H1 (cell line): Measurements from ENCODE around the gene LIPG. TPM values are rescaled to one million over a fixed set of nuclear protein-coding genes. Genes with fewer than 3 reads are reported as not detected.

Source experiments
- CTCF ChIA-PET: fragments of 300-600 bp; sonication (Branson Sonifier 250); formaldehyde crosslinking; loops from one replicate; lab custom pipeline; 2021; ENCODE audit not compliant: partially characterized antibody; lab: Charles Lee
- POLR2A ChIA-PET: fragments of 300-600 bp; sonication (Branson Sonifier 250); formaldehyde crosslinking; loops from one replicate; lab custom pipeline; 2021; ENCODE audit warnings: inconsistent platforms; ENCODE audit not compliant: partially characterized antibody; lab: Charles Lee
- DNase-seq, 2 experiments: peaks; one replicate each; pipeline versions ENCODE4 v3.0.0 to v3.0.0-alpha.2; 2010 to 2022; ENCODE audit warnings: low spot score in 2 of 2, low read depth in 1 of 2, mixed read lengths in 1 of 2
- FAIRE-seq: peaks from 2 replicates; lab custom pipeline; 2011; peaks lifted over from hg19 to GRCh38; lab: Jason Lieb, UNC
- H2AFZ ChIP-seq: 2 replicates; pipeline ENCODE4 v1.8.1; 2012; ENCODE audit warnings: low read length, inconsistent platforms
- H2AK5ac ChIP-seq: 2 replicates; pipeline ENCODE4 v1.6.1; 2013; ENCODE audit warnings: low read depth, low read length
- H2BK120ac ChIP-seq: replicated peaks from 2 replicates; pipeline ENCODE3; 2013; ENCODE audit warnings: low read depth, low read length, inconsistent platforms
- H2BK12ac ChIP-seq: 2 replicates; pipeline ENCODE4 v1.6.1; 2013; ENCODE audit warnings: low read depth, low read length
- H2BK15ac ChIP-seq: 2 replicates; pipeline ENCODE4 v1.6.1; 2013; ENCODE audit warnings: low read length
- H2BK20ac ChIP-seq: 2 replicates; pipeline ENCODE4 v1.6.1; 2013; ENCODE audit warnings: low read length
- H2BK5ac ChIP-seq: 2 replicates; pipeline ENCODE4 v1.6.1; 2013; ENCODE audit warnings: low read depth, low read length
- H3K14ac ChIP-seq: 2 replicates; pipeline ENCODE4 v1.6.1; 2013; ENCODE audit warnings: inconsistent platforms; ENCODE audit not compliant: insufficient read length
- H3K18ac ChIP-seq: 2 replicates; pipeline ENCODE4 v1.6.1; 2013; ENCODE audit warnings: low read length; ENCODE audit errors: extremely low read depth
- H3K23ac ChIP-seq: 2 replicates; pipeline ENCODE4 v1.6.1; 2013; ENCODE audit warnings: inconsistent platforms; ENCODE audit not compliant: insufficient read length
- H3K23me2 ChIP-seq: 2 replicates; pipeline ENCODE4 v1.6.1; 2013; ENCODE audit warnings: low read depth, low read length
- H3K27ac ChIP-seq: 2 replicates; pipeline ENCODE4 v1.6.1; 2011; ENCODE audit warnings: low read depth, low read length, inconsistent platforms
- H3K27me3 ChIP-seq, 4 experiments: replicated peaks in 1 of 4; 1 replicate in 1 of 4; 2 replicates in 3 of 4; pipeline versions ENCODE4 v1.6.1 to v1.8.1; 2011 to 2013; ENCODE audit warnings: low read length in 3 of 4, mild to moderate bottlenecking in 3 of 4, inconsistent platforms in 2 of 4, mixed read lengths in 2 of 4, moderate library complexity in 1 of 4; ENCODE audit not compliant: control insufficient read depth in 3 of 4, insufficient read depth in 3 of 4; ENCODE audit errors: extremely low read depth in 1 of 4
- H3K36me3 ChIP-seq, 4 experiments: 2 replicates each; pipeline versions ENCODE4 v1.6.1 to v1.8.1; 2011 to 2013; ENCODE audit warnings: mild to moderate bottlenecking in 4 of 4, low read length in 3 of 4, moderate library complexity in 2 of 4, control low read depth in 1 of 4, inconsistent platforms in 1 of 4; ENCODE audit not compliant: insufficient read depth in 4 of 4, control insufficient read depth in 2 of 4
- H3K4ac ChIP-seq: replicated peaks from 2 replicates; pipeline ENCODE3; 2013; ENCODE audit warnings: low read length, low read depth, mixed read lengths, inconsistent platforms; ENCODE audit not compliant: insufficient read length
- H3K4me1 ChIP-seq, 4 experiments: replicated peaks in 1 of 4; 1 replicate in 1 of 4; 2 replicates in 3 of 4; pipeline versions ENCODE4 v1.6.1 to v1.8.1; 2011 to 2013; ENCODE audit warnings: low read length in 3 of 4, inconsistent platforms in 2 of 4, mixed read lengths in 1 of 4; ENCODE audit not compliant: insufficient read depth in 4 of 4, control insufficient read depth in 3 of 4
- H3K4me2 ChIP-seq, 2 experiments: 2 replicates each; pipeline versions ENCODE4 v1.6.1 to v1.8.1; 2011 to 2013; ENCODE audit warnings: low read depth in 2 of 2, low read length in 2 of 2, control low read depth in 1 of 2, inconsistent platforms in 1 of 2, mild to moderate bottlenecking in 1 of 2; ENCODE audit not compliant: insufficient read depth in 1 of 2
- H3K4me3 ChIP-seq, 4 experiments: fragments of 200-600, 300-600 bp in 1 of 4; sonication (generic), shearing (Covaris generic), sonication (Bioruptor Twin) in 1 of 4; 2 replicates each; pipeline versions ENCODE4 v1.5.1 to v1.8.1; 2011 to 2016; ENCODE audit warnings: low read length in 4 of 4, low read depth in 3 of 4, control low read depth in 2 of 4, inconsistent platforms in 2 of 4, mild to moderate bottlenecking in 2 of 4, mixed read lengths in 1 of 4, moderate library complexity in 1 of 4; ENCODE audit not compliant: insufficient read depth in 2 of 4; ENCODE audit errors: extremely low read depth in 1 of 4
- H3K56ac ChIP-seq: replicated peaks from 2 replicates; pipeline ENCODE3; 2013; ENCODE audit warnings: low read depth, mild to moderate bottlenecking, mixed read lengths, low read length, inconsistent platforms; ENCODE audit not compliant: insufficient read length
- H3K79me1 ChIP-seq: 2 replicates; pipeline ENCODE4 v1.6.1; 2013; ENCODE audit warnings: low read depth, low read length, control low read depth
- H3K79me2 ChIP-seq, 2 experiments: 2 replicates each; pipeline versions ENCODE4 v1.6.1 to v1.8.1; 2012 to 2013; ENCODE audit warnings: low read length in 2 of 2, mild to moderate bottlenecking in 2 of 2, inconsistent platforms in 1 of 2; ENCODE audit not compliant: insufficient read depth in 2 of 2, control insufficient read depth in 1 of 2
- H3K9ac ChIP-seq, 4 experiments: replicated peaks in 1 of 4; 1 replicate in 1 of 4; 2 replicates in 3 of 4; pipeline versions ENCODE4 v1.6.1 to v1.8.1; 2011 to 2013; ENCODE audit warnings: low read depth in 3 of 4, low read length in 3 of 4, control low read depth in 2 of 4, mild to moderate bottlenecking in 2 of 4, moderate library complexity in 2 of 4, inconsistent platforms in 1 of 4; ENCODE audit errors: extremely low read depth in 1 of 4
- H3K9me3 ChIP-seq, 2 experiments: 2 replicates each; pipeline versions ENCODE4 v1.6.1 to v1.8.1; 2012 to 2013; ENCODE audit warnings: mild to moderate bottlenecking in 2 of 2, moderate library complexity in 2 of 2, control low read depth in 1 of 2, inconsistent platforms in 1 of 2, low read depth in 1 of 2, low read length in 1 of 2, mixed read lengths in 1 of 2; ENCODE audit not compliant: insufficient read depth in 2 of 2
- H4K20me1 ChIP-seq, 2 experiments: replicated peaks in 1 of 2; 2 replicates each; pipeline versions ENCODE3 to v1.8.1; 2011 to 2013; ENCODE audit warnings: inconsistent platforms in 2 of 2, low read length in 2 of 2, mild to moderate bottlenecking in 1 of 2; ENCODE audit not compliant: insufficient read depth in 2 of 2, control insufficient read depth in 1 of 2
- H4K5ac ChIP-seq: 2 replicates; pipeline ENCODE4 v1.6.1; 2013; ENCODE audit warnings: low read length, low read depth, mixed read lengths, inconsistent platforms; ENCODE audit not compliant: insufficient read length
- H4K8ac ChIP-seq: 2 replicates; pipeline ENCODE4 v1.8.0; 2013; ENCODE audit warnings: mild to moderate bottlenecking, moderate library complexity, low read length, inconsistent platforms; ENCODE audit not compliant: insufficient read depth; ENCODE audit errors: extremely low read depth
- H4K91ac ChIP-seq: replicated peaks from 2 replicates; pipeline ENCODE3; 2013; ENCODE audit warnings: low read length, mixed read lengths, inconsistent platforms; ENCODE audit not compliant: insufficient read length
- CBX8 ChIP-seq: fragments of 300-800, 300-1000 bp; sonication (generic); IDR thresholded peaks from 2 replicates; pipeline ENCODE4 v1.7.1; 2016; ENCODE audit warnings: low read depth, low read length, borderline replicate concordance
- EP300 ChIP-seq, 2 experiments: IDR thresholded peaks; 1 replicate in 1 of 2; 2 replicates in 1 of 2; pipeline ENCODE4 v1.6.1; 2011 to 2012; ENCODE audit warnings: low read depth in 2 of 2, low read length in 2 of 2, mild to moderate bottlenecking in 2 of 2, borderline replicate concordance in 1 of 2, inconsistent platforms in 1 of 2, moderate library complexity in 1 of 2
- HDAC2 ChIP-seq, 2 experiments: fragments of 300-600 bp in 1 of 2; sonication (generic) in 1 of 2; IDR thresholded peaks; 2 replicates each; pipeline ENCODE4 v1.6.1; 2011 to 2012; ENCODE audit warnings: low read depth in 2 of 2, low read length in 2 of 2, mild to moderate bottlenecking in 2 of 2, moderate library complexity in 2 of 2, borderline replicate concordance in 1 of 2, inconsistent platforms in 1 of 2
- PHF8 ChIP-seq: fragments of 200-600 bp; sonication (generic); conservative IDR thresholded peaks from 2 replicates; pipeline ENCODE4 v1.7.1; 2012; ENCODE audit warnings: low read depth, mild to moderate bottlenecking, inconsistent platforms, low read length, moderate library complexity
- POLR2A ChIP-seq, 2 experiments: IDR thresholded peaks; 1 replicate in 1 of 2; 2 replicates in 1 of 2; pipeline ENCODE4 v1.6.1; 2011; ENCODE audit warnings: low read depth in 2 of 2, low read length in 2 of 2, mild to moderate bottlenecking in 2 of 2; ENCODE audit errors: control extremely low read depth in 1 of 2
- RBBP5 ChIP-seq: IDR thresholded peaks from 2 replicates; pipeline ENCODE4 v1.7.1; 2012; ENCODE audit warnings: low read depth, mild to moderate bottlenecking, inconsistent platforms, low read length, moderate library complexity, borderline replicate concordance
- RXRA ChIP-seq: IDR thresholded peaks from 2 replicates; pipeline ENCODE4 v1.6.1; 2011; ENCODE audit warnings: low read depth, mild to moderate bottlenecking, low read length, moderate library complexity; ENCODE audit not compliant: insufficient read depth
- SIN3A ChIP-seq, 2 experiments: IDR thresholded peaks in 1 of 2; conservative IDR thresholded peaks in 1 of 2; 2 replicates each; pipeline ENCODE4 v1.6.1; 2011 to 2012; ENCODE audit warnings: low read length in 2 of 2, improper control_type of control experiment in 1 of 2, low read depth in 1 of 2, mild to moderate bottlenecking in 1 of 2
- SIX5 ChIP-seq: IDR thresholded peaks from 2 replicates; pipeline ENCODE4 v1.6.1; 2011; ENCODE audit warnings: mild to moderate bottlenecking, low read depth, low read length
- TEAD4 ChIP-seq: IDR thresholded peaks from 2 replicates; pipeline ENCODE4 v1.6.1; 2012; ENCODE audit warnings: low read depth, low read length, inconsistent platforms, mixed read lengths
- WGBS, 2 experiments: shearing (Covaris generic) in 1 of 2; methylation state at CpG; one replicate each; pipeline versions ENCODE4 v1.1.6 to v1.1.7; 2013 to 2015; ENCODE audit warnings: low lambda C conversion rate in 2 of 2, mixed read lengths in 2 of 2, inconsistent platforms in 1 of 2, low coverage in 1 of 2, missing lambda C conversion rate in 1 of 2; ENCODE audit not compliant: insufficient replicate concordance in 2 of 2, insufficient coverage in 1 of 2, insufficient read length in 1 of 2; ENCODE audit errors: extremely low coverage in 1 of 2, missing lambda C conversion rate in 1 of 2; 5-methylcytosine and 5-hydroxymethylcytosine counted together
- polyA plus RNA-seq, 7 experiments: library from polyadenylated mRNA; depleted of rRNA in 3 of 7; stranded (reverse) in 5 of 7; unstranded in 2 of 7; fragments of >200 nt in 5 of 7; fragments of 200-250 nt in 2 of 7; gene quantifications; 1 replicate in 5 of 7; 2 replicates in 1 of 7; 4 replicates in 1 of 7; pipeline versions ENCODE4 v1.2.1 to v1.2.3, GENCODE V29; 2011 to 2013; ENCODE audit warnings: missing spikeins in 2 of 7, mixed read lengths in 2 of 7
- total RNA-seq: library from RNA; stranded (reverse); fragmentation: NEBNext Ultra II Directional; extraction: Animal tissue kit (Norgen Biotek cat#: 25700); gene quantifications from 2 replicates; pipeline ENCODE4 v1.2.1, GENCODE V29; 2021
- TF ChIP-seq, protein P1 (sequence below): IDR thresholded peaks from 2 replicates; pipeline ENCODE4 v1.6.1; 2011; ENCODE audit warnings: low read depth, mild to moderate bottlenecking, low read length; ENCODE audit not compliant: insufficient read depth

Gene LIPG
- total and polyA plus RNA-seq, 2 of the 8 experiments (the other 6 are each of a cell fraction or from before 2014, with no cell fraction given): 9.2 to 9.8 TPM

DNA sequence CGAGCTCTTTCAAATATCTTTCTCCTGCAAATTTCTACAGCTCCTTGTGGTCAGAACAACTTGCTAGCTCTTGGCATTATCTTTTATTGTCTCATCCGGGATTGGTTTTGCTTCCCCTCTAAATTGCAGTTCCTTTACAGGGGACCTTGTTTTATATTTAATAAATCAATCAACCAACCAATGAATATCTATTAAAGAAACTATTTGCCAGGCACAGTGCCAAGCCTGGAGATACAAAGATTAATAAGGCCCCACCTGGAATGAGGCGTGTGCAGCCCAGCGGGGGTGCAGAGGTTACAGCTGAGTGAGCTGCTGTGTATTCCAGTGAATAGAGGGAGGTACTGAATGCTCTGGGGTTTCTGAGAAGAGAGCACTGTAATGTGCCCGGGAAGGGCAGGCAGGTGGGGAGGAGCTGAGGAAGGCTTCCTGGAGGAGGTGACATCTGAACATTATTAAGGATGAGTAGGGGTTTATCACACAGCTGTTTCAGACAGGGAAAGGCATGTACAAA is 51.8 kb downstream of the LIPG start:
- Histone ChIP-seq H3K18ac (peak overlapping the region; percentile 1; the same call in 1 of the 2 replicates), H3K79me1 (no peaks in the 10 kb centered on the region), H3K79me2 (no peaks in the 10 kb centered on the region), H3K9ac (no peak overlapping the region; a peak in 1 of 7 replicates), H4K20me1 (no peaks in the 10 kb centered on the region), H3K4me1 (peaks cover 10 to 25% (median 21%) of the 10 kb centered on the region in 4 experiments), H3K56ac (no peak overlapping the region), H2BK15ac (no peak overlapping the region), H3K9me3 (no peaks in the 10 kb centered on the region), H3K27ac (0 out of 2 replicates have a peak overlapping the region, but pooled peaks have one; percentile 8), H2AFZ (no peak overlapping the region), H3K14ac (no peak overlapping the region), H2AK5ac (0 out of 2 replicates have a peak overlapping the region, but pooled peaks have one; percentile 17), H3K23me2 (no peaks in the 10 kb centered on the region), H4K5ac (no peak overlapping the region), H4K8ac (no peak overlapping the region), H4K91ac (no peak overlapping the region), H2BK5ac (peak overlapping the region; percentile 32; the same call in 1 of the 2 replicates), H3K23ac (no peak overlapping the region), H3K4ac (peak overlapping the region; percentile 4), H3K4me3 (peak overlapping the region in 2 of 4 experiments; percentile 7 to 18; a peak in 2 of 8 replicates), H3K27me3 (peaks cover 0 to 2% (median 0%) of the 10 kb centered on the region in 4 experiments; a peak in 1 of 7 replicates), H2BK120ac (peak overlapping the region; percentile 56), H3K36me3 (no peaks in the 10 kb centered on the region), H2BK12ac (no peak overlapping the region), H3K4me2 (peak overlapping the region; percentile 30 to 56), H2BK20ac (peak overlapping the region; percentile 15; the same call in 1 of the 2 replicates)
- ChIA-PET POLR2A (interaction anchor here (1.2 to 2.0 kb wide), 4 partner anchors 17 to 127 kb away, joined by 3 to 4 read pairs (median 3); partner anchors contain the start of gene C18orf32), CTCF (interaction anchor here (0.6 to 9.3 kb wide), 17 partner anchors 14 to 936 kb away, joined by 3 to 53 read pairs (median 3); no protein-coding TSS in a partner anchor)
- 32% methylated on average over 5 of the region's 5 CpGs; no CpG with 5 or more reads in 1 of the 2 experiments for WGBS, 2 experiments
- DNase-seq (no peak), FAIRE-seq (no peak)
- TF ChIP-seq HDAC2 (IDR thresholded peaks at IDR 0.05; ENCODE audit: borderline replicate concordance in 1 of 2, low read depth in 2 of 2, low read length in 2 of 2) (no peak), RBBP5 (no peak), POLR2A (IDR thresholded peaks at IDR 0.05; ENCODE audit: control extremely low read depth in 1 of 2, low read depth in 2 of 2, low read length in 2 of 2) (no peak), RXRA (no peak), TEAD4 (no peak), CBX8 (no peak), EP300 (IDR thresholded peaks at IDR 0.05; ENCODE audit: borderline replicate concordance in 1 of 2, low read depth in 2 of 2, low read length in 2 of 2) (no peak), PHF8 (no peak), SIX5 (no peak), SIN3A (conservative IDR thresholded peaks at IDR 0.05 in 1 of 2, IDR thresholded peaks at IDR 0.05 in 1 of 2; ENCODE audit: low read depth in 1 of 2, low read length in 2 of 2) (no peak)
- TF ChIP-seq, protein P1, sequence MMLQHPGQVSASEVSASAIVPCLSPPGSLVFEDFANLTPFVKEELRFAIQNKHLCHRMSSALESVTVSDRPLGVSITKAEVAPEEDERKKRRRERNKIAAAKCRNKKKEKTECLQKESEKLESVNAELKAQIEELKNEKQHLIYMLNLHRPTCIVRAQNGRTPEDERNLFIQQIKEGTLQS: no peak
